ENCODE measurements around the gene USP17L20.
"Not testable (repeated sequence)": the region's sequence is repeated elsewhere in the genome, so short reads cannot be mapped to it uniquely, and the experiment has no call there.

Gene USP17L20, protein sequence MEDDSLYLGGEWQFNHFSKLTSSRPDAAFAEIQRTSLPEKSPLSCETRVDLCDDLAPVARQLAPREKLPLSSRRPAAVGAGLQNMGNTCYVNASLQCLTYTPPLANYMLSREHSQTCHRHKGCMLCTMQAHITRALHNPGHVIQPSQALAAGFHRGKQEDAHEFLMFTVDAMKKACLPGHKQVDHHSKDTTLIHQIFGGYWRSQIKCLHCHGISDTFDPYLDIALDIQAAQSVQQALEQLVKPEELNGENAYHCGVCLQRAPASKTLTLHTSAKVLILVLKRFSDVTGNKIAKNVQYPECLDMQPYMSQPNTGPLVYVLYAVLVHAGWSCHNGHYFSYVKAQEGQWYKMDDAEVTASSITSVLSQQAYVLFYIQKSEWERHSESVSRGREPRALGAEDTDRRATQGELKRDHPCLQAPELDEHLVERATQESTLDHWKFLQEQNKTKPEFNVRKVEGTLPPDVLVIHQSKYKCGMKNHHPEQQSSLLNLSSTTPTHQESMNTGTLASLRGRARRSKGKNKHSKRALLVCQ

DNA sequence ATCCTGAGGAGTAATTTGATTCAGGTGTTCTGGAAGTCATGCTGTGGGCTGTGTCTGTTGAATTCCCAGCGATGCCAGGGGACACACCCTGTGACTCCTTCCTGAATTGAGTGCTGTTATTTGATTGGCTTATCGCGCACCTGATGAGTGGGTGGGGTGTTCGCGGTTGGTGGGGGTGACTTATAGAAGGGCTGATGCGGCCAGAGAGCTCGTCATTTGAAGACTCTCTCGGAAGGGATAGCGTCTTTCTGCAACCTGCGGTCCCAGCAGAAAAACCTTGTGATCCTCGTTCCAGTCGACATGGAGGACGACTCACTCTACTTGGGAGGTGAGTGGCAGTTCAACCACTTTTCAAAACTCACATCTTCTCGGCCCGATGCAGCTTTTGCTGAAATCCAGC, at the start of gene USP17L20:
USP17L20 (plus strand) TSS at position 301 of the 400 bp plus-strand sequence; CDS start at position 301, 0 bp downstream.
- H3K4me3 ChIP-seq (ENCODE audit: low read depth, low read length); DNase-seq (ENCODE audit: low read depth): not testable (repeated sequence)

DNA sequence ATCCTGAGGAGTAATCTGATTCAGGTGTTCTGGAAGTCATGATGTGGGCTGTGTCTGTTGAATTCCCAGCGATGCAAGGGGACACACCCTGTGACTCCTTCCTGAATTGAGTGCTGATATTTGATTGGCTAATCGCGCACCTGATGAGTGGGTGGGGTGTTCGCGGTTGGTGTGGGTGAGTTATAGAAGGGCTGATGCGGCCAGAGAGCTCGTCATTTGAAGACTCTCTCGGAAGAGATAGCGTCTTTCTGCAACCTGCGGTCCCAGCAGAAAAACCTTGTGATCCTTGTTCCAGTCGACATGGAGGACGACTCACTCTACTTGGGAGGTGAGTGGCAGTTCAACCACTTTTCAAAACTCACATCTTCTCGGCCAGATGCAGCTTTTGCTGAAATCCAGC, 47.6 kb upstream of the USP17L20 start, which contains the start of gene USP17L10:
USP17L10 (plus strand) TSS at position 301 of the 400 bp plus-strand sequence; CDS start at position 301, 0 bp downstream.
- not testable (repeated sequence) for H3K4me3 ChIP-seq (ENCODE audit: low read depth, low read length); DNase-seq (ENCODE audit: low read depth)

DNA sequence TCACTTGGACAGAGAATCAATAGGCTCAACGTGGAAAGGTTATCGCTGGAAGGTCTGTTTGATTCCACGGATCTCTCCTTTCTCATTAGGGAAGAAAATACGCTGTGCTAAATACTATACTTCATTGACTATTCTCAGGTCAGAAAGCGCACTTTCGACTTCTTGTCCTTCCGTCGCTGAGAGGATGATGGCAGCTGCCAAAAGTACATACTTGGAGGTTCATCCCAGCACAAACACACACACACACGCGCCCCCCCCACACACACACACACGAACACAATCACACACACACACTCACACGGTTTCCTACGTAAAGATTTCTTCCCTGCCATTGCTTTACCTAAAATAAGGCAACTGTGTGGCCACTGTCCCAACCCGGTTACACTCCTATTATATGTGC, 43.2 kb upstream of the USP17L20 start:
- H3K4me3 ChIP-seq (ENCODE audit: low read depth, low read length); DNase-seq (ENCODE audit: low read depth): not testable (repeated sequence)

DNA sequence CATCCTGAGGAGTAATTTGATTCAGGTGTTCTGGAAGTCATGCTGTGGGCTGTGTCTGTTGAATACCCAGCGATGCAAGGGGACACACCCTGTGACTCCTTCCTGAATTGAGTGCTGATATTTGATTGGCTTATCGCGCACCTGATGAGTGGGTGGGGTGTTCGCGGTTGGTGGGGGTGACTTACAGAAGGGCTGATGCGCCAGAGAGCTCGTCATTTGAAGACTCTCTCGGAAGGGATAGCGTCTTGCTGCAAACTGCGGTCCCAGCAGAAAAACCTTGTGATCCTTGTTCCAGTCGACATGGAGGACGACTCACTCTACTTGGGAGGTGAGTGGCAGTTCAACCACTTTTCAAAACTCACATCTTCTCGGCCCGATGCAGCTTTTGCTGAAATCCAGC, 42.8 kb upstream of the USP17L20 start, which contains the start of gene USP17L11:
USP17L11 (plus strand) TSS at position 301 of the 400 bp plus-strand sequence; CDS start at position 301, 0 bp downstream.
- not testable (repeated sequence) for H3K4me3 ChIP-seq (ENCODE audit: low read depth, low read length); DNase-seq (ENCODE audit: low read depth)

DNA sequence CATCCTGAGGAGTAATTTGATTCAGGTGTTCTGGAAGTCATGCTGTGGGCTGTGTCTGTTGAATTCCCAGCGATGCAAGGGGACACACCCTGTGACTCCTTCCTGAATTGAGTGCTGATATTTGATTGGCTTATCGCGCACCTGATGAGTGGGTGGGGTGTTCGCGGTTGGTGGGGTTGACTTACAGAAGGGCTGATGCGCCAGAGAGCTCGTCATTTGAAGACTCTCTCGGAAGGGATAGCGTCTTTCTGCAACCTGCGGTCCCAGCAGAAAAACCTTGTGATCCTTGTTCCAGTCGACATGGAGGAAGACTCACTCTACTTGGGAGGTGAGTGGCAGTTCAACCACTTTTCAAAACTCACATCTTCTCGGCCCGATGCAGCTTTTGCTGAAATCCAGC, 38.1 kb upstream of the USP17L20 start, which contains the start of gene USP17L12:
USP17L12 (plus strand) TSS at position 301 of the 400 bp plus-strand sequence; CDS start at position 301, 0 bp downstream.
- not testable (repeated sequence) for H3K4me3 ChIP-seq (ENCODE audit: low read depth, low read length); DNase-seq (ENCODE audit: low read depth)

DNA sequence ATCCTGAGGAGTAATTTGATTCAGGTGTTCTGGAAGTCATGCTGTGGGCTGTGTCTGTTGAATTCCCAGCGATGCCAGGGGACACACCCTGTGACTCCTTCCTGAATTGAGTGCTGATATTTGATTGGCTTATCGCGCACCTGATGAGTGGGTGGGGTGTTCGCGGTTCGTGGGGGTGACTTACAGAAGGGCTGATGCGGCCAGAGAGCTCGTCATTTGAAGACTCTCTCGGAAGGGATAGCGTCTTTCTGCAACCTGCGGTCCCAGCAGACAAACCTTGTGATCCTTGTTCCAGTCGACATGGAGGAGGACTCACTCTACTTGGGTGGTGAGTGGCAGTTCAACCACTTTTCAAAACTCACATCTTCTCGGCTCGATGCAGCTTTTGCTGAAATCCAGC, 33.3 kb upstream of the USP17L20 start, which contains the start of gene USP17L13:
USP17L13 (plus strand) TSS at position 301 of the 400 bp plus-strand sequence; CDS start at position 301, 0 bp downstream.
- DNase-seq (ENCODE audit: low read depth); H3K4me3 ChIP-seq (ENCODE audit: low read depth, low read length): not testable (repeated sequence)

DNA sequence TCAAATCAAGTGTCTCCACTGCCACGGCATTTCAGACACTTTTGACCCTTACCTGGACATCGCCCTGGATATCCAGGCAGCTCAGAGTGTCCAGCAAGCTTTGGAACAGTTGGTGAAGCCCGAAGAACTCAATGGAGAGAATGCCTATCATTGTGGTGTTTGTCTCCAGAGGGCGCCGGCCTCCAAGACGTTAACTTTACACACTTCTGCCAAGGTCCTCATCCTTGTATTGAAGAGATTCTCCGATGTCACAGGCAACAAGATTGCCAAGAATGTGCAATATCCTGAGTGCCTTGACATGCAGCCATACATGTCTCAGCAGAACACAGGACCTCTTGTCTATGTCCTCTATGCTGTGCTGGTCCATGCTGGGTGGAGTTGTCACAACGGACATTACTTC, 27.7 kb upstream of the USP17L20 start:
- H3K4me3 ChIP-seq (ENCODE audit: low read depth, low read length); DNase-seq (ENCODE audit: low read depth): not testable (repeated sequence)

DNA sequence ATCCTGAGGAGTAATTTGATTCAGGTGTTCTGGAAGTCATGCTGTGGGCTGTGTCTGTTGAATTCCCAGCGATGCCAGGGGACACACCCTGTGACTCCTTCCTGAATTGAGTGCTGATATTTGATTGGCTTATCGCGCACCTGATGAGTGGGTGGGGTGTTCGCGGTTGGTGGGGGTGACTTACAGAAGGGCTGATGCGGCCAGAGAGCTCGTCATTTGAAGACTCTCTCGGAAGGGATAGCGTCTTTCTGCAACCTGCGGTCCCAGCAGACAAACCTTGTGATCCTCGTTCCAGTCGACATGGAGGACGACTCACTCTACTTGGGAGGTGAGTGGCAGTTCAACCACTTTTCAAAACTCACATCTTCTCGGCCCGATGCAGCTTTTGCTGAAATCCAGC, 23.8 kb upstream of the USP17L20 start, which contains the start of gene USP17L15:
USP17L15 (plus strand) TSS at position 301 of the 400 bp plus-strand sequence; CDS start at position 301, 0 bp downstream.
- not testable (repeated sequence) for DNase-seq (ENCODE audit: low read depth); H3K4me3 ChIP-seq (ENCODE audit: low read depth, low read length)

DNA sequence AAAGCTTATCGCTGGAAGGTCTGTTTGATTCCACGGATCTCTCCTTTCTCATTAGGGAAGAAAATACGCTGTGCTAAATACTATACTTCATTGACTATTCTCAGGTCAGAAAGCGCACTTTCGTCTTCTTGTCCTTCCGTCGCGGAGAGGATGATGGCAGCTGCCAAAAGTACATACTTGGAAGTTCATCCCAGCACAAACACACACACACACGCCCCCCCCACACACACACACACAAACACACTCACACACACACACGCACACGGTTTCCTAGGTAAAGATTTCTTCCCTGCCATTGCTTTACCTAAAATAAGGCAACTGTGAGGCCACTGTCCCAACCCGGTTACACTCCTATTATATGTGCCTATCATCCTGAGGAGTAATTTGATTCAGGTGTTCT, 19.5 kb upstream of the USP17L20 start:
- DNase-seq (ENCODE audit: low read depth); H3K4me3 ChIP-seq (ENCODE audit: low read depth, low read length): not testable (repeated sequence)

DNA sequence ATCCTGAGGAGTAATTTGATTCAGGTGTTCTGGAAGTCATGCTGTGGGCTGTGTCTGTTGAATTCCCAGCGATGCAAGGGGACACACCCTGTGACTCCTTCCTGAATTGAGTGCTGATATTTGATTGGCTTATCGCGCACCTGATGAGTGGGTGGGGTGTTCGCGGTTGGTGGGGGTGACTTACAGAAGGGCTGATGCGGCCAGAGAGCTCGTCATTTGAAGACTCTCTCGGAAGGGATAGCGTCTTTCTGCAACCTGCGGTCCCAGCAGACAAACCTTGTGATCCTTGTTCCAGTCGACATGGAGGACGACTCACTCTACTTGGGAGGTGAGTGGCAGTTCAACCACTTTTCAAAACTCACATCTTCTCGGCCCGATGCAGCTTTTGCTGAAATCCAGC, 14.3 kb upstream of the USP17L20 start, which contains the start of gene USP17L17:
USP17L17 (plus strand) TSS at position 301 of the 400 bp plus-strand sequence; CDS start at position 301, 0 bp downstream.
- H3K4me3 ChIP-seq (ENCODE audit: low read depth, low read length); DNase-seq (ENCODE audit: low read depth): not testable (repeated sequence)

DNA sequence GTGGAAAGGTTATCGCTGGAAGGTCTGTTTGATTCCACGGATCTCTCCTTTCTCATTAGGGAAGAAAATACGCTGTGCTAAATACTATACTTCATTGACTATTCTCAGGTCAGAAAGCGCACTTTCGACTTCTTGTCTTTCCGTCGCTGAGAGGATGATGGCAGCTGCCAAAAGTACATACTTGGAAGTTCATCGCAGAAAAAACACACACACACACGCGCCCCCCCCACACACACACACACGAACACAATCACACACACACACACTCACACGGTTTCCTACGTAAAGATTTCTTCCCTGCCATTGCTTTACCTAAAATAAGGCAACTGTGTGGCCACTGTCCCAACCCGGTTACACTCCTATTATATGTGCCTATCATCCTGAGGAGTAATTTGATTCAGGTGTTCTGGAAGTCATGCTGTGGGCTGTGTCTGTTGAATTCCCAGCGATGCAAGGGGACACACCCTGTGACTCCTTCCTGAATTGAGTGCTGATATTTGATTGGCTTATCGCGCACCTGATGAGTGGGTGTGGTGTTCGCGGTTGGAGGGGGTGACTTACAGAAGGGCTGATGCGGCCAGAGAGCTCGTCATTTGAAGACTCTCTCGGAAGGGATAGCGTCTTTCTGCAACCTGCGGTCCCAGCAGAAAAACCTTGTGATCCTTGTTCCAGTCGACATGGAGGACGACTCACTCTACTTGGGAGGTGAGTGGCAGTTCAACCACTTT, 9.8 kb upstream of the USP17L20 start, which contains the start of gene USP17L18:
USP17L18 (plus strand) TSS at position 678 of the 728 bp plus-strand sequence; CDS start at position 678, 0 bp downstream.
- H3K4me3 ChIP-seq (ENCODE audit: low read depth, low read length); DNase-seq (ENCODE audit: low read depth): not testable (repeated sequence)

DNA sequence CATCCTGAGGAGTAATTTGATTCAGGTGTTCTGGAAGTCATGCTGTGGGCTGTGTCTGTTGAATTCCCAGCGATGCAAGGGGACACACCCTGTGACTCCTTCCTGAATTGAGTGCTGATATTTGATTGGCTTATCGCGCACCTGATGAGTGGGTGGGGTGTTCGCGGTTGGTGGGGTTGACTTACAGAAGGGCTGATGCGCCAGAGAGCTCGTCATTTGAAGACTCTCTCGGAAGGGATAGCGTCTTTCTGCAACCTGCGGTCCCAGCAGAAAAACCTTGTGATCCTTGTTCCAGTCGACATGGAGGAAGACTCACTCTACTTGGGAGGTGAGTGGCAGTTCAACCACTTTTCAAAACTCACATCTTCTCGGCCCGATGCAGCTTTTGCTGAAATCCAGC, 4.8 kb upstream of the USP17L20 start, which contains the start of gene USP17L19:
USP17L19 (plus strand) TSS at position 301 of the 400 bp plus-strand sequence; CDS start at position 301, 0 bp downstream.
- not testable (repeated sequence) for DNase-seq (ENCODE audit: low read depth); H3K4me3 ChIP-seq (ENCODE audit: low read depth, low read length)

DNA sequence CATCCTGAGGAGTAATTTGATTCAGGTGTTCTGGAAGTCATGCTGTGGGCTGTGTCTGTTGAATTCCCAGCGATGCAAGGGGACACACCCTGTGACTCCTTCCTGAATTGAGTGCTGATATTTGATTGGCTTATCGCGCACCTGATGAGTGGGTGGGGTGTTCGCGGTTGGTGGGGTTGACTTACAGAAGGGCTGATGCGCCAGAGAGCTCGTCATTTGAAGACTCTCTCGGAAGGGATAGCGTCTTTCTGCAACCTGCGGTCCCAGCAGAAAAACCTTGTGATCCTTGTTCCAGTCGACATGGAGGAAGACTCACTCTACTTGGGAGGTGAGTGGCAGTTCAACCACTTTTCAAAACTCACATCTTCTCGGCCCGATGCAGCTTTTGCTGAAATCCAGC, 4.6 kb downstream of the USP17L20 start, which contains the start of gene USP17L21:
USP17L21 (plus strand) TSS at position 301 of the 400 bp plus-strand sequence; CDS start at position 301, 0 bp downstream.
- not testable (repeated sequence) for DNase-seq (ENCODE audit: low read depth); H3K4me3 ChIP-seq (ENCODE audit: low read depth, low read length)

DNA sequence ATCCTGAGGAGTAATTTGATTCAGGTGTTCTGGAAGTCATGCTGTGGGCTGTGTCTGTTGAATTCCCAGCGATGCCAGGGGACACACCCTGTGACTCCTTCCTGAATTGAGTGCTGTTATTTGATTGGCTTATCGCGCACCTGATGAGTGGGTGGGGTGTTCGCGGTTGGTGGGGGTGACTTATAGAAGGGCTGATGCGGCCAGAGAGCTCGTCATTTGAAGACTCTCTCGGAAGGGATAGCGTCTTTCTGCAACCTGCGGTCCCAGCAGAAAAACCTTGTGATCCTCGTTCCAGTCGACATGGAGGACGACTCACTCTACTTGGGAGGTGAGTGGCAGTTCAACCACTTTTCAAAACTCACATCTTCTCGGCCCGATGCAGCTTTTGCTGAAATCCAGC, 9.4 kb downstream of the USP17L20 start, which contains the start of gene USP17L22:
USP17L22 (plus strand) TSS at position 301 of the 400 bp plus-strand sequence; CDS start at position 301, 0 bp downstream.
- H3K4me3 ChIP-seq (ENCODE audit: low read depth, low read length); DNase-seq (ENCODE audit: low read depth): not testable (repeated sequence)

DNA sequence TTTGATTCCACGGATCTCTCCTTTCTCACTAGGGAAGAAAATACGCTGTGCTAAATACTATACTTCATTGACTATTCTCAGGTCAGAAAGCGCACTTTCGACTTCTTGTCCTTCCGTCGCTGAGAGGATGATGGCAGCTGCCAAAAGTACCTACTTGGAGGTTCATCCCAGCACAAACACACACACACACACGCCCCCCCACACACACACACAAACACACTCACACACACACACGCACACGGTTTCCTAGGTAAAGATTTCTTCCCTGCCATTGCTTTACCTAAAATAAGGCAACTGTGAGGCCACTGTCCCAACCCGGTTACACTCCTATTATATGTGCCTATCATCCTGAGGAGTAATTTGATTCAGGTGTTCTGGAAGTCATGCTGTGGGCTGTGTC, 13.8 kb downstream of the USP17L20 start:
- H3K4me3 ChIP-seq (ENCODE audit: low read depth, low read length); DNase-seq (ENCODE audit: low read depth): not testable (repeated sequence)
